Right lobe of liver (tissue), 6 donors: ENCODE results near the gene ZNF577. TPM values are rescaled to one million over a fixed set of nuclear protein-coding genes. Genes with fewer than 3 reads are reported as not detected.
A peak's percentile ranks its signal among the peaks of the same experiment; 100 is the strongest.

Source experiments
- ATAC-seq, 4 donors: fragments of 200-7000 bp; cut with Tn5 transposase; one replicate each; pipeline ENCODE4 v1.9.1; 2020; ENCODE audit warnings: mild to moderate bottlenecking in 4 of 4, moderate library complexity in 4 of 4
- DNase-seq, 3 donors: peaks; one replicate each; pipeline ENCODE4 v3.0.0-alpha.2; 2020
- H3K27ac ChIP-seq, 3 donors: fragments of 200-600 bp; one replicate each; pipeline ENCODE4 v1.8.0; 2022
- H3K27me3 ChIP-seq, 2 donors: fragments of 200-600 bp; one replicate each; pipeline ENCODE4 v1.8.0; 2022
- H3K36me3 ChIP-seq, 4 donors: fragments of 200-600 bp; sonication (generic) in 1 of 4; one replicate each; pipeline versions ENCODE4 v1.5.1 to v1.8.0; 2017 to 2022; ENCODE audit warnings: control low read depth in 1 of 4
- H3K4me1 ChIP-seq, 4 donors: fragments of 200-600 bp; sonication (generic) in 1 of 4; one replicate each; pipeline versions ENCODE4 v1.5.1 to v1.8.0; 2017 to 2022; ENCODE audit warnings: control low read depth in 1 of 4
- H3K4me3 ChIP-seq, 3 donors: fragments of 200-600 bp; one replicate each; pipeline ENCODE4 v1.8.0; 2022
- H3K9me3 ChIP-seq, 4 donors: fragments of 200-600 bp; sonication (generic) in 1 of 4; one replicate each; pipeline versions ENCODE4 v1.5.1 to v1.8.0; 2017 to 2022; ENCODE audit warnings: control low read depth in 1 of 4
- CTCF ChIP-seq, 4 donors: fragments of 200-600 bp in 3 of 4; fragments of 450-650 bp in 1 of 4; IDR thresholded peaks; one replicate each; pipeline versions ENCODE4 v1.5.1 to v1.8.0; 2016 to 2022; ENCODE audit warnings: antibody characterized with exemption in 4 of 4, mild to moderate bottlenecking in 2 of 4
- POLR2A ChIP-seq: fragments of 450-650 bp; IDR thresholded peaks from one replicate; pipeline ENCODE4 v1.6.1; 2017; ENCODE audit warnings: antibody characterized with exemption, mild to moderate bottlenecking
- WGBS: methylation state at CpG from one replicate; pipeline ENCODE4 v1.1.6; 2018; ENCODE audit warnings: low coverage, low lambda C conversion rate; ENCODE audit not compliant: insufficient coverage; ENCODE audit errors: missing lambda C conversion rate; 5-methylcytosine and 5-hydroxymethylcytosine counted together
- intact Hi-C, 2 donors: fragments of 100-400 bp; cut with DNase I; formaldehyde crosslinking; loops; one replicate each; pipeline versions ENCODE4 v1.11.2 to v1.14.1; 2022
- total RNA-seq, 6 experiments: library from RNA; depleted of rRNA in 2 of 6; stranded (reverse); fragments of >200 nt in 2 of 6; fragmentation: NEBNext Ultra II Directional in 3 of 6; extraction: Animal tissue kit (Norgen Biotek cat#: 25700) in 3 of 6; gene quantifications; one replicate each; pipeline versions ENCODE4 v1.1.0 to v1.2.4, GENCODE V29; 2016 to 2023
- donor health status: DM: no; HTN: yes; CAD: no.
- donor health status: DM: no; HTN: no; CAD: no.
- donor health status: DM: no; HTN: no; CAD: no.
- donor health status: DM: no; HTN: yes; CAD: no.
- donor health status: DM: no; HTN: yes; CAD: no.

ZNF577 gene
- total RNA-seq, 6 experiments from 2014 or later = 1.4 to 6.6 (median 3.8) TPM

- Histone ChIP-seq H3K27me3 (no peaks in the 10 kb centered on the region), H3K36me3 (no peaks in the 10 kb centered on the region), H3K4me3 (no peak overlapping the region), H3K4me1 (no peaks in the 10 kb centered on the region), H3K9me3 (no peaks in the 10 kb centered on the region), H3K27ac (no peak overlapping the region)
- TF ChIP-seq POLR2A = no peak
- no peak for TF ChIP-seq CTCF (IDR thresholded peaks at IDR 0.05)
- DNase-seq = no peak
- intact Hi-C loops = no loop called here
- WGBS = 37% methylated on average over 2 of the region's 2 CpGs
- peak in 2 of 4 donors; percentile 35 to 47 for ATAC-seq
Observed at GRCh38 chr19:51822325-51822724, 65.4 kb downstream of the ZNF577 start.

- no peak for ATAC-seq
- intact Hi-C loops = no loop called here
- TF ChIP-seq POLR2A (no peak), CTCF (IDR thresholded peaks at IDR 0.05) (no peak)
Observed at GRCh38 chr19:51821921-51822320, 65.8 kb downstream of the ZNF577 start.

GRCh38 chr19:51821456-51821855 lies 66.3 kb downstream of the ZNF577 start:
- 38% methylated on average over 3 of the region's 3 CpGs for WGBS
- TF ChIP-seq CTCF (IDR thresholded peaks at IDR 0.05) (no peak), POLR2A (no peak)
- intact Hi-C loops = no loop called here
- no peaks in the 10 kb centered on the region for H3K36me3 ChIP-seq
- no peak overlapping the region for H3K4me3 ChIP-seq
- H3K27me3 ChIP-seq = no peaks in the 10 kb centered on the region
- ATAC-seq (no peak), DNase-seq (no peak)
- no peaks in the 10 kb centered on the region for H3K4me1 ChIP-seq
- H3K27ac ChIP-seq = no peak overlapping the region
- no peaks in the 10 kb centered on the region for H3K9me3 ChIP-seq

More at GRCh38 chr19:51821921-51822320, 65.8 kb downstream of the ZNF577 start:
- DNase-seq = no peak
- no peak overlapping the region for H3K4me3 ChIP-seq
- H3K27ac ChIP-seq = no peak overlapping the region
- no peaks in the 10 kb centered on the region for H3K9me3 ChIP-seq
- H3K36me3 ChIP-seq = no peaks in the 10 kb centered on the region
- no peaks in the 10 kb centered on the region for H3K4me1 ChIP-seq
- H3K27me3 ChIP-seq = no peaks in the 10 kb centered on the region

Other genes starting within 250 kb of the ZNF577 start
- gene SIGLEC14, start 241.1 kb downstream of the ZNF577 start, total RNA-seq = 1 to 10 TPM in 4 of 6 experiments, not detected in 2; 2.9 to 6.1 (median 3.4) TPM
- gene SPACA6, start 194.6 kb downstream of the ZNF577 start, total RNA-seq = 1 to 10 TPM in 5 of 6 experiments, under 1 TPM in 1; 0.98 to 4.7 (median 2.3) TPM
- gene HAS1, start 164.0 kb downstream of the ZNF577 start, total RNA-seq = not detected
- 1 to 10 TPM; 1.1 to 9.0 (median 5.2) TPM for gene FPR1, start 136.1 kb downstream of the ZNF577 start, total RNA-seq
- 1 to 10 TPM in 3 of 6 experiments, under 1 TPM in 3; 0.75 to 1.6 (median 1.1) TPM for gene FPR2, start 126.8 kb downstream of the ZNF577 start, total RNA-seq
- 10 to 100 TPM in 1 of 6 experiments, 1 to 10 TPM in 5; 2.2 to 13.9 (median 4.6) TPM for gene FPR3, start 92.8 kb downstream of the ZNF577 start, total RNA-seq
- 1 to 10 TPM; 2.0 to 5.4 (median 2.4) TPM for gene ZNF649, start 17.1 kb upstream of the ZNF577 start, total RNA-seq
- 1 to 10 TPM in 5 of 6 experiments, under 1 TPM in 1; 0.87 to 2.7 (median 2.2) TPM for gene ZNF613, start 39.5 kb upstream of the ZNF577 start, total RNA-seq
- 1 to 10 TPM; 2.5 to 5.8 (median 3.4) TPM for gene ZNF350, start 98.9 kb upstream of the ZNF577 start, total RNA-seq
- gene ZNF615, start 120.3 kb upstream of the ZNF577 start, total RNA-seq = 1 to 10 TPM; 1.2 to 5.0 (median 3.3) TPM
- 1 to 10 TPM; 1.2 to 2.7 (median 1.6) TPM for gene ZNF614, start 140.4 kb upstream of the ZNF577 start, total RNA-seq
- 1 to 10 TPM in 5 of 6 experiments, under 1 TPM in 1; 0.86 to 3.9 (median 3.3) TPM for gene ZNF432, start 160.9 kb upstream of the ZNF577 start, total RNA-seq
- 1 to 10 TPM; 2.8 to 8.7 (median 5.8) TPM for gene ZNF841, start 207.8 kb upstream of the ZNF577 start, total RNA-seq